H1 (cell line): Measurements from ENCODE around the gene RAB14. TPM values are rescaled to one million over a fixed set of nuclear protein-coding genes. Genes with fewer than 3 reads are reported as not detected.
A peak's percentile ranks its signal among the peaks of the same experiment; 100 is the strongest.

Experiments used
- CTCF ChIA-PET: fragments of 300-600 bp; sonication (Branson Sonifier 250); formaldehyde crosslinking; loops from one replicate; lab custom pipeline; 2021; ENCODE audit not compliant: partially characterized antibody; lab: Charles Lee
- POLR2A ChIA-PET: fragments of 300-600 bp; sonication (Branson Sonifier 250); formaldehyde crosslinking; loops from one replicate; lab custom pipeline; 2021; ENCODE audit warnings: inconsistent platforms; ENCODE audit not compliant: partially characterized antibody; lab: Charles Lee
- DNase-seq, 2 experiments: peaks; one replicate each; pipeline versions ENCODE4 v3.0.0 to v3.0.0-alpha.2; 2010 to 2022; ENCODE audit warnings: low spot score in 2 of 2, low read depth in 1 of 2, mixed read lengths in 1 of 2
- FAIRE-seq: peaks from 2 replicates; lab custom pipeline; 2011; peaks lifted over from hg19 to GRCh38; lab: Jason Lieb, UNC
- H2AFZ ChIP-seq: 2 replicates; pipeline ENCODE4 v1.8.1; 2012; ENCODE audit warnings: low read length, inconsistent platforms
- H2AK5ac ChIP-seq: 2 replicates; pipeline ENCODE4 v1.6.1; 2013; ENCODE audit warnings: low read depth, low read length
- H2BK120ac ChIP-seq: replicated peaks from 2 replicates; pipeline ENCODE3; 2013; ENCODE audit warnings: low read depth, low read length, inconsistent platforms
- H2BK12ac ChIP-seq: 2 replicates; pipeline ENCODE4 v1.6.1; 2013; ENCODE audit warnings: low read depth, low read length
- H2BK15ac ChIP-seq: 2 replicates; pipeline ENCODE4 v1.6.1; 2013; ENCODE audit warnings: low read length
- H2BK20ac ChIP-seq: 2 replicates; pipeline ENCODE4 v1.6.1; 2013; ENCODE audit warnings: low read length
- H2BK5ac ChIP-seq: 2 replicates; pipeline ENCODE4 v1.6.1; 2013; ENCODE audit warnings: low read depth, low read length
- H3K14ac ChIP-seq: 2 replicates; pipeline ENCODE4 v1.6.1; 2013; ENCODE audit warnings: inconsistent platforms; ENCODE audit not compliant: insufficient read length
- H3K18ac ChIP-seq: 2 replicates; pipeline ENCODE4 v1.6.1; 2013; ENCODE audit warnings: low read length; ENCODE audit errors: extremely low read depth
- H3K23ac ChIP-seq: 2 replicates; pipeline ENCODE4 v1.6.1; 2013; ENCODE audit warnings: inconsistent platforms; ENCODE audit not compliant: insufficient read length
- H3K23me2 ChIP-seq: 2 replicates; pipeline ENCODE4 v1.6.1; 2013; ENCODE audit warnings: low read depth, low read length
- H3K27ac ChIP-seq: 2 replicates; pipeline ENCODE4 v1.6.1; 2011; ENCODE audit warnings: low read depth, low read length, inconsistent platforms
- H3K27me3 ChIP-seq, 4 experiments: replicated peaks in 1 of 4; 1 replicate in 1 of 4; 2 replicates in 3 of 4; pipeline versions ENCODE4 v1.6.1 to v1.8.1; 2011 to 2013; ENCODE audit warnings: low read length in 3 of 4, mild to moderate bottlenecking in 3 of 4, inconsistent platforms in 2 of 4, mixed read lengths in 2 of 4, moderate library complexity in 1 of 4; ENCODE audit not compliant: control insufficient read depth in 3 of 4, insufficient read depth in 3 of 4; ENCODE audit errors: extremely low read depth in 1 of 4
- H3K36me3 ChIP-seq, 4 experiments: 2 replicates each; pipeline versions ENCODE4 v1.6.1 to v1.8.1; 2011 to 2013; ENCODE audit warnings: mild to moderate bottlenecking in 4 of 4, low read length in 3 of 4, moderate library complexity in 2 of 4, control low read depth in 1 of 4, inconsistent platforms in 1 of 4; ENCODE audit not compliant: insufficient read depth in 4 of 4, control insufficient read depth in 2 of 4
- H3K4ac ChIP-seq: replicated peaks from 2 replicates; pipeline ENCODE3; 2013; ENCODE audit warnings: low read length, low read depth, mixed read lengths, inconsistent platforms; ENCODE audit not compliant: insufficient read length
- H3K4me1 ChIP-seq, 4 experiments: replicated peaks in 1 of 4; 1 replicate in 1 of 4; 2 replicates in 3 of 4; pipeline versions ENCODE4 v1.6.1 to v1.8.1; 2011 to 2013; ENCODE audit warnings: low read length in 3 of 4, inconsistent platforms in 2 of 4, mixed read lengths in 1 of 4; ENCODE audit not compliant: insufficient read depth in 4 of 4, control insufficient read depth in 3 of 4
- H3K4me2 ChIP-seq, 2 experiments: 2 replicates each; pipeline versions ENCODE4 v1.6.1 to v1.8.1; 2011 to 2013; ENCODE audit warnings: low read depth in 2 of 2, low read length in 2 of 2, control low read depth in 1 of 2, inconsistent platforms in 1 of 2, mild to moderate bottlenecking in 1 of 2; ENCODE audit not compliant: insufficient read depth in 1 of 2
- H3K4me3 ChIP-seq, 4 experiments: fragments of 200-600, 300-600 bp in 1 of 4; sonication (generic), shearing (Covaris generic), sonication (Bioruptor Twin) in 1 of 4; 2 replicates each; pipeline versions ENCODE4 v1.5.1 to v1.8.1; 2011 to 2016; ENCODE audit warnings: low read length in 4 of 4, low read depth in 3 of 4, control low read depth in 2 of 4, inconsistent platforms in 2 of 4, mild to moderate bottlenecking in 2 of 4, mixed read lengths in 1 of 4, moderate library complexity in 1 of 4; ENCODE audit not compliant: insufficient read depth in 2 of 4; ENCODE audit errors: extremely low read depth in 1 of 4
- H3K56ac ChIP-seq: replicated peaks from 2 replicates; pipeline ENCODE3; 2013; ENCODE audit warnings: low read depth, mild to moderate bottlenecking, mixed read lengths, low read length, inconsistent platforms; ENCODE audit not compliant: insufficient read length
- H3K79me1 ChIP-seq: 2 replicates; pipeline ENCODE4 v1.6.1; 2013; ENCODE audit warnings: low read depth, low read length, control low read depth
- H3K79me2 ChIP-seq, 2 experiments: 2 replicates each; pipeline versions ENCODE4 v1.6.1 to v1.8.1; 2012 to 2013; ENCODE audit warnings: low read length in 2 of 2, mild to moderate bottlenecking in 2 of 2, inconsistent platforms in 1 of 2; ENCODE audit not compliant: insufficient read depth in 2 of 2, control insufficient read depth in 1 of 2
- H3K9ac ChIP-seq, 4 experiments: replicated peaks in 1 of 4; 1 replicate in 1 of 4; 2 replicates in 3 of 4; pipeline versions ENCODE4 v1.6.1 to v1.8.1; 2011 to 2013; ENCODE audit warnings: low read depth in 3 of 4, low read length in 3 of 4, control low read depth in 2 of 4, mild to moderate bottlenecking in 2 of 4, moderate library complexity in 2 of 4, inconsistent platforms in 1 of 4; ENCODE audit errors: extremely low read depth in 1 of 4
- H3K9me3 ChIP-seq, 2 experiments: 2 replicates each; pipeline versions ENCODE4 v1.6.1 to v1.8.1; 2012 to 2013; ENCODE audit warnings: mild to moderate bottlenecking in 2 of 2, moderate library complexity in 2 of 2, control low read depth in 1 of 2, inconsistent platforms in 1 of 2, low read depth in 1 of 2, low read length in 1 of 2, mixed read lengths in 1 of 2; ENCODE audit not compliant: insufficient read depth in 2 of 2
- H4K20me1 ChIP-seq, 2 experiments: replicated peaks in 1 of 2; 2 replicates each; pipeline versions ENCODE3 to v1.8.1; 2011 to 2013; ENCODE audit warnings: inconsistent platforms in 2 of 2, low read length in 2 of 2, mild to moderate bottlenecking in 1 of 2; ENCODE audit not compliant: insufficient read depth in 2 of 2, control insufficient read depth in 1 of 2
- H4K5ac ChIP-seq: 2 replicates; pipeline ENCODE4 v1.6.1; 2013; ENCODE audit warnings: low read length, low read depth, mixed read lengths, inconsistent platforms; ENCODE audit not compliant: insufficient read length
- H4K8ac ChIP-seq: 2 replicates; pipeline ENCODE4 v1.8.0; 2013; ENCODE audit warnings: mild to moderate bottlenecking, moderate library complexity, low read length, inconsistent platforms; ENCODE audit not compliant: insufficient read depth; ENCODE audit errors: extremely low read depth
- H4K91ac ChIP-seq: replicated peaks from 2 replicates; pipeline ENCODE3; 2013; ENCODE audit warnings: low read length, mixed read lengths, inconsistent platforms; ENCODE audit not compliant: insufficient read length
- SUZ12 ChIP-seq: fragments of 200-600 bp; sonication (generic); IDR thresholded peaks from 2 replicates; pipeline ENCODE4 v1.6.1; 2012; ENCODE audit warnings: mild to moderate bottlenecking, inconsistent platforms, low read length, moderate library complexity, mixed read lengths
- TAF1 ChIP-seq: IDR thresholded peaks from 2 replicates; pipeline ENCODE4 v1.6.1; 2011; ENCODE audit warnings: mild to moderate bottlenecking, low read depth, low read length
- WGBS, 2 experiments: shearing (Covaris generic) in 1 of 2; methylation state at CpG; one replicate each; pipeline versions ENCODE4 v1.1.6 to v1.1.7; 2013 to 2015; ENCODE audit warnings: low lambda C conversion rate in 2 of 2, mixed read lengths in 2 of 2, inconsistent platforms in 1 of 2, low coverage in 1 of 2, missing lambda C conversion rate in 1 of 2; ENCODE audit not compliant: insufficient replicate concordance in 2 of 2, insufficient coverage in 1 of 2, insufficient read length in 1 of 2; ENCODE audit errors: extremely low coverage in 1 of 2, missing lambda C conversion rate in 1 of 2; 5-methylcytosine and 5-hydroxymethylcytosine counted together
- polyA plus RNA-seq, 7 experiments: library from polyadenylated mRNA; depleted of rRNA in 3 of 7; stranded (reverse) in 5 of 7; unstranded in 2 of 7; fragments of >200 nt in 5 of 7; fragments of 200-250 nt in 2 of 7; gene quantifications; 1 replicate in 5 of 7; 2 replicates in 1 of 7; 4 replicates in 1 of 7; pipeline versions ENCODE4 v1.2.1 to v1.2.3, GENCODE V29; 2011 to 2013; ENCODE audit warnings: missing spikeins in 2 of 7, mixed read lengths in 2 of 7
- total RNA-seq: library from RNA; stranded (reverse); fragmentation: NEBNext Ultra II Directional; extraction: Animal tissue kit (Norgen Biotek cat#: 25700); gene quantifications from 2 replicates; pipeline ENCODE4 v1.2.1, GENCODE V29; 2021

Gene RAB14
- total and polyA plus RNA-seq, 2 of the 8 experiments (the other 6 are each of a cell fraction or from before 2014, with no cell fraction given), result 9.1 to 44.8 TPM

DNA sequence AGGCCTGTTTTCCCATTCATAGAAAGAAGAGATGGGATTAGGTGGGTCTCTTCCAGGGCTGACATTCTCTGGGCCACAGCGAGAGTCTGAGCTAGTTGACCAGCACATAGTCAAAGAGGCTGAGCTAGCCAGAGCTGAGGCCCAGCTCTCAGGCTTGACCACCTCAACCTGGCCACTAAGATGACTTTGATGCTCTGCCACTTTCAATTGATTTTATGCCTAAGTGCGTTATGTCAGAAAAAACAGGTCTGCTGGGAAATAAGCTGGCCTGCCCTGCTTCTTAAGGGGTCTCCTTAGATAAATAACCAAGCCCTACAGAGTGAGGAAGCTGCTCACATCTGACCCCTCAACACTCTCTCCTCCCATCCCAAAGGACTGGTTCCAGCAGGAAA, 20.0 kb upstream of the RAB14 start:
- peak overlapping the region; percentile 83 for H3K27ac ChIP-seq
- POLR2A ChIA-PET, result interaction anchor here (0.5 to 1.5 kb wide), 4 partner anchors 14 to 72 kb away, joined by 3 to 5 read pairs (median 4); partner anchors contain the start of gene GSN
- peak overlapping the region; percentile 68 for H2BK5ac ChIP-seq
- H2AK5ac ChIP-seq, result no peak overlapping the region
- peak overlapping the region; percentile 94 for H2BK20ac ChIP-seq
- no peak overlapping the region for H3K14ac ChIP-seq
- no peaks in the 10 kb centered on the region; a peak in 2 of 7 replicates for H3K27me3 ChIP-seq
- no peak overlapping the region; the same call in 1 of the 2 replicates for H2BK15ac ChIP-seq
- no peaks in the 10 kb centered on the region for H4K20me1 ChIP-seq
- H3K79me1 ChIP-seq, result no peaks in the 10 kb centered on the region
- CTCF ChIA-PET, result interaction anchor here (0.6 to 4.8 kb wide), 15 partner anchors 9 to 665 kb away, joined by 3 to 27 read pairs (median 5); partner anchors contain the start of gene GSN
- H3K36me3 ChIP-seq, result no peaks in the 10 kb centered on the region
- H3K9ac ChIP-seq, result peak overlapping the region in 3 of 4 experiments; percentile 34 to 45 (median 45); a peak in 4 of 7 replicates
- WGBS, 2 experiments, result 72% methylated on average over 2 of the region's 2 CpGs; no CpG with 5 or more reads in 1 of the 2 experiments
- no peak for DNase-seq
- no peaks in the 10 kb centered on the region for H3K23me2 ChIP-seq
- H3K4me3 ChIP-seq, result peak overlapping the region in 3 of 4 experiments; percentile 2 to 43 (median 23); a peak in 4 of 8 replicates
- no peak for FAIRE-seq
- no peaks in the 10 kb centered on the region for H3K79me2 ChIP-seq
- peak overlapping the region; percentile 58 for H3K4me2 ChIP-seq
- 0 out of 2 replicates have a peak, but pooled peaks have one; percentile 7 for TF ChIP-seq TAF1
- TF ChIP-seq SUZ12, result no peak
- H3K18ac ChIP-seq, result peak overlapping the region; percentile 76
- H4K5ac ChIP-seq, result peak overlapping the region; percentile 4
- H3K9me3 ChIP-seq, result no peaks in the 10 kb centered on the region
- peak overlapping the region; percentile 45 for H4K91ac ChIP-seq
- H4K8ac ChIP-seq, result no peak overlapping the region
- no peak overlapping the region for H3K23ac ChIP-seq
- peak overlapping the region; percentile 70 for H2BK120ac ChIP-seq
- H3K56ac ChIP-seq, result peak overlapping the region; percentile 1
- H3K4ac ChIP-seq, result no peak overlapping the region
- H2AFZ ChIP-seq, result 0 out of 2 replicates have a peak overlapping the region, but pooled peaks have one; percentile 4
- peaks cover 12 to 24% (median 19%) of the 10 kb centered on the region in 4 experiments for H3K4me1 ChIP-seq
- peak overlapping the region; percentile 70 for H2BK12ac ChIP-seq
